Testis (tissue), 2 donors: ENCODE measurements around the gene OR6A2.

Experiments
- CTCF ChIP-seq, 3 experiments: fragments of 450-650 bp in 2 of 3; fragments of 200-600 bp in 1 of 3; sonication (generic) in 1 of 3; IDR thresholded peaks; one replicate each; pipeline ENCODE4 v1.5.1; 2016 to 2019; ENCODE audit warnings: antibody characterized with exemption in 3 of 3, mild to moderate bottlenecking in 2 of 3, moderate library complexity in 1 of 3
- POLR2A ChIP-seq: fragments of 450-650 bp; IDR thresholded peaks from one replicate; pipeline ENCODE4 v1.6.1; 2017; ENCODE audit warnings: antibody characterized with exemption, mild to moderate bottlenecking, moderate library complexity

- TF ChIP-seq CTCF (IDR thresholded peaks at IDR 0.05) (no peak), POLR2A (no peak)
Observed at GRCh38 chr11:6841694-6842093, 42.2 kb upstream of the OR6A2 start.
